Smooth muscle cell (in vitro differentiated cells): ENCODE measurements around the gene PLCXD1. TPM values are rescaled to one million over a fixed set of nuclear protein-coding genes. Genes with fewer than 3 reads are reported as not detected.
"Not testable (repeated sequence)": the region's sequence is repeated elsewhere in the genome, so short reads cannot be mapped to it uniquely, and the experiment has no call there.

ENCODE experiments used
- DNase-seq: peaks from one replicate; lab custom pipeline; 2025; ENCODE audit not compliant: unreplicated experiment; lab: John Stamatoyannopoulos, UW
- H2AFZ ChIP-seq: fragments of 200-600 bp; sonication (generic); 2 replicates; pipeline ENCODE4 v1.6.0; 2016; ENCODE audit warnings: antibody characterized with exemption, low read depth, mild to moderate bottlenecking
- H3F3A ChIP-seq: fragments of 200-600 bp; sonication (generic); 2 replicates; pipeline ENCODE4 v1.6.0; 2017; ENCODE audit warnings: antibody characterized with exemption, low read depth
- H3K27ac ChIP-seq: fragments of 200-600 bp; sonication (generic); 2 replicates; pipeline ENCODE4 v1.5.1; 2016; ENCODE audit warnings: low read depth, mild to moderate bottlenecking
- H3K27me3 ChIP-seq: fragments of 200-600 bp; sonication (generic); 2 replicates; pipeline ENCODE4 v1.6.1; 2016; ENCODE audit warnings: low read depth, mild to moderate bottlenecking
- H3K36me3 ChIP-seq: fragments of 200-600 bp; sonication (generic); 2 replicates; pipeline ENCODE4 v1.5.1; 2016; ENCODE audit warnings: low read depth
- H3K4me1 ChIP-seq: fragments of 200-600 bp; sonication (generic); 2 replicates; pipeline ENCODE4 v1.5.1; 2016; ENCODE audit warnings: low read depth
- H3K4me2 ChIP-seq: fragments of 200-600 bp; sonication (generic); 2 replicates; pipeline ENCODE4 v1.6.0; 2016; ENCODE audit warnings: mild to moderate bottlenecking
- H3K4me3 ChIP-seq: fragments of 200-600 bp; sonication (generic); 2 replicates; pipeline ENCODE4 v1.5.1; 2016; ENCODE audit warnings: mild to moderate bottlenecking
- H3K79me2 ChIP-seq: fragments of 200-600 bp; sonication (generic); 2 replicates; pipeline ENCODE4 v1.6.0; 2016; ENCODE audit warnings: low read depth, mild to moderate bottlenecking
- H3K9ac ChIP-seq: fragments of 200-600 bp; sonication (generic); 2 replicates; pipeline ENCODE4 v1.6.0; 2016; ENCODE audit warnings: low read depth
- H3K9me3 ChIP-seq: fragments of 200-600 bp; sonication (generic); replicated peaks from 2 replicates; pipeline ENCODE4 v1.5.1; 2016; ENCODE audit warnings: low read depth
- H4K20me1 ChIP-seq: fragments of 200-600 bp; sonication (generic); 2 replicates; pipeline ENCODE4 v1.6.0; 2016; ENCODE audit warnings: low read depth
- WGBS: methylation state at CpG from one replicate; pipeline ENCODE4 v1.1.7; 2016; ENCODE audit warnings: low lambda C conversion rate; 5-methylcytosine and 5-hydroxymethylcytosine counted together
- polyA plus RNA-seq: library from polyadenylated mRNA; unstranded; fragments of >200 nt; fragmentation: Nextera tagmentation; extraction: Ambion mirVana; gene quantifications from 2 replicates; pipeline ENCODE4 v1.2.1, GENCODE V29; 2016
- total RNA-seq: library from RNA; depleted of rRNA; stranded (reverse); fragments of >200 nt; gene quantifications from 2 replicates; pipeline ENCODE4 v1.2.3, GENCODE V29; 2014
- TF ChIP-seq, protein P1 (sequence below): fragments of 200-600 bp; sonication (generic); IDR thresholded peaks from 2 replicates; pipeline ENCODE4 v1.5.1; 2017; ENCODE audit warnings: borderline replicate concordance, mild to moderate bottlenecking, antibody characterized with exemption; ENCODE audit not compliant: insufficient read depth, poor library complexity, severe bottlenecking

PLCXD1 gene
- total and polyA plus RNA-seq, 2 experiments from 2014 or later: 7.0 to 14.0 TPM

DNA sequence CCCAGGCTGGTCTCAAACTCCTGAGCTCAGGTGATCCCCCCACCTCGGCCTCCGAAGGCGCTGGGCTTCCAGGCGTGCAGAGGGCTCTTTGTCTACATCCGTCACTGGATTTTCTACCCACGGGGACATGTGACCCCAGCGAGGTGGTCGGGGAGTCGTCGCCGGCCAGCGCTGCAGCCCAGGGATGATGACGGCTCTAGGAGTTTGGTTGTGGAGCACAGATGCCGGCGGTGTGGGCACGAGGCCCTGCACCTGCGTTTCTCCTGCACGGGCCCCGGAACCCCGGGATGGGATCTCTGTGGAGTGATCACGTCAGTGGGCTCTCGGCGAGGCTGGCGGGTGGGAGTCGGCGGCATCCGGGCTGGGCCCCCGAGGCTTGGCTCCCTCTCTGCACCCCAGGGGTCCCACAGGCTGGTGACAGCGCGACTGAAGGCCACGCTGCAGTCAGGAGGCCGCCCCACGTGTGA lies 46.5 kb downstream of the PLCXD1 start:
- DNase-seq: no peak
- 90% methylated on average over 28 of the region's 33 CpGs for WGBS
- no peaks in the 10 kb centered on the region for H3K36me3 ChIP-seq
- TF ChIP-seq, protein P1, sequence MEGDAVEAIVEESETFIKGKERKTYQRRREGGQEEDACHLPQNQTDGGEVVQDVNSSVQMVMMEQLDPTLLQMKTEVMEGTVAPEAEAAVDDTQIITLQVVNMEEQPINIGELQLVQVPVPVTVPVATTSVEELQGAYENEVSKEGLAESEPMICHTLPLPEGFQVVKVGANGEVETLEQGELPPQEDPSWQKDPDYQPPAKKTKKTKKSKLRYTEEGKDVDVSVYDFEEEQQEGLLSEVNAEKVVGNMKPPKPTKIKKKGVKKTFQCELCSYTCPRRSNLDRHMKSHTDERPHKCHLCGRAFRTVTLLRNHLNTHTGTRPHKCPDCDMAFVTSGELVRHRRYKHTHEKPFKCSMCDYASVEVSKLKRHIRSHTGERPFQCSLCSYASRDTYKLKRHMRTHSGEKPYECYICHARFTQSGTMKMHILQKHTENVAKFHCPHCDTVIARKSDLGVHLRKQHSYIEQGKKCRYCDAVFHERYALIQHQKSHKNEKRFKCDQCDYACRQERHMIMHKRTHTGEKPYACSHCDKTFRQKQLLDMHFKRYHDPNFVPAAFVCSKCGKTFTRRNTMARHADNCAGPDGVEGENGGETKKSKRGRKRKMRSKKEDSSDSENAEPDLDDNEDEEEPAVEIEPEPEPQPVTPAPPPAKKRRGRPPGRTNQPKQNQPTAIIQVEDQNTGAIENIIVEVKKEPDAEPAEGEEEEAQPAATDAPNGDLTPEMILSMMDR: no peak
- no peak overlapping the region for H3K4me3 ChIP-seq
- H3K27ac ChIP-seq: no peak overlapping the region
- no peaks in the 10 kb centered on the region for H3K79me2 ChIP-seq
- H3K4me1 ChIP-seq: peaks cover 3% of the 10 kb centered on the region
- no peak overlapping the region for H3K9ac ChIP-seq
- peaks cover 1% of the 10 kb centered on the region for H4K20me1 ChIP-seq
- no peak overlapping the region for H3K4me2 ChIP-seq
- no peaks in the 10 kb centered on the region for H3F3A ChIP-seq
- H2AFZ ChIP-seq: no peak overlapping the region
- no peaks in the 10 kb centered on the region for H3K9me3 ChIP-seq
- no peaks in the 10 kb centered on the region for H3K27me3 ChIP-seq

DNA sequence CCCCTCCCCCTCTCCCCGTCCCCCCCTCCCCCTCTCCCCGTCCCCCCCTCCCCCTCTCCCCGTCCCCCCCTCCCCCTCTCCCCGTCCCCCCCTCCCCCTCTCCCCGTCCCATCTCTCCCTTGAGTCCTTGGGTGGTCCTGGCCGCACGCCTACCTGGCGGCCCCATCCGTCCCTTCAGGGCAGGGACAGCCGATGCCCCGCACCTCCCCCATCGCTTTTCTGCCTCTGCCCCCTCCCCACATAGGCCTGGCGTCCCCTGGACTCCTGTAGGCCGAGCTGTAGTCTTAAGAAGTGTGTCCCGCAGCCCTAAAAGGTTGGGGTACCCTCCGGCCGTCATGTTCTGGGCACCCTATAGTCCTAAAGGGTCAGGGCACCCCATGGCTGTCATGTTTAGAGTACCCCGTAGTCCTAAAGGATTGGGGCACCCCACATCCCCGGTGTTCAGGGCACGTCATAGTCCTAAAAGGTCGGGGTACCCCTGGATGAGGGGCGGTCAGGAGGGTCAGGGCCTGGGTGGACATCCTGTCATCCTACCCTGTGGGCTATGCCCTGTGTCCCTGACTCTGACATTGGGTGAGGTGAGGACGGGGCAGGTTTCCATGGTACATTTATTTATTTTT lies 48.2 kb downstream of the PLCXD1 start:
- H3F3A ChIP-seq: no peaks in the 10 kb centered on the region
- H3K27me3 ChIP-seq: no peaks in the 10 kb centered on the region
- 91% methylated on average over 15 of the region's 23 CpGs for WGBS
- H3K79me2 ChIP-seq: no peaks in the 10 kb centered on the region
- no peak overlapping the region for H2AFZ ChIP-seq
- no peak for DNase-seq
- no peaks in the 10 kb centered on the region for H3K36me3 ChIP-seq
- no peaks in the 10 kb centered on the region for H3K9me3 ChIP-seq
- TF ChIP-seq, protein P1: no peak
- H3K4me2 ChIP-seq: no peak overlapping the region
- H3K4me3 ChIP-seq: no peak overlapping the region
- H3K9ac ChIP-seq: no peak overlapping the region
- H3K27ac ChIP-seq: no peak overlapping the region
- H4K20me1 ChIP-seq: no peaks in the 10 kb centered on the region
- peaks cover 3% of the 10 kb centered on the region for H3K4me1 ChIP-seq

DNA sequence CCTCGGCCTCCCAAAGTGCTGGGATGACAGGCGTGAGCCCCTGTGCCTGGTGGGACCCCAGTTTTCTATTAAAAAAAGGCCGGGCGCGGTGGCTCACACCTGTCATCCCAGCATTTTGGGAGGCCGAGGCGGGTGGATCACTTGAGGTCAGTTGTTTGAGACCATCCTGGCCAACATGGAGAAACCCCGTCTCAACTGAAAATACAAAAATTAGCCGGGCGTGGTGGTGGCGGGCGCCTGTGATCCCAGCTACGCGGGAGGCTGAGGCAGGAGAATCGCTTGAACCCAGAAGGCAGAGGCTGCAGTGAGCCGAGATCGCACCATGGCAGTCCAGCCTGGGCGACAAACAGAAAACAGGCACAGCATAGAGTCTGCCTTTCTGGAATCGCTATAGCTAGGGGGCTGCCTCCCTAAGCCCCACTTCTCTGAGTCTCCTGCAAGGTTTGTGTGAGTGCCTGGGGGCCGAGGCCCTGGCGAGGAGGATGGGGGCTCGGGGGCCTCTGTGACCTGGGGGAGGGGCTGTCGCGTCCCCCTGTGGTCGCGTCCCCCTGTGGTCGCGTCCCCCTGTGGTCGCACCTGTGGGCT lies 49.1 kb downstream of the PLCXD1 start:
- not testable (repeated sequence) for H4K20me1 ChIP-seq, DNase-seq, H3K9me3 ChIP-seq, H3K9ac ChIP-seq, H3K36me3 ChIP-seq, H3K79me2 ChIP-seq, H3F3A ChIP-seq, H3K4me1 ChIP-seq, H2AFZ ChIP-seq, H3K4me2 ChIP-seq, H3K4me3 ChIP-seq, H3K27ac ChIP-seq, H3K27me3 ChIP-seq
- WGBS: 93% methylated on average over 27 of the region's 29 CpGs

DNA sequence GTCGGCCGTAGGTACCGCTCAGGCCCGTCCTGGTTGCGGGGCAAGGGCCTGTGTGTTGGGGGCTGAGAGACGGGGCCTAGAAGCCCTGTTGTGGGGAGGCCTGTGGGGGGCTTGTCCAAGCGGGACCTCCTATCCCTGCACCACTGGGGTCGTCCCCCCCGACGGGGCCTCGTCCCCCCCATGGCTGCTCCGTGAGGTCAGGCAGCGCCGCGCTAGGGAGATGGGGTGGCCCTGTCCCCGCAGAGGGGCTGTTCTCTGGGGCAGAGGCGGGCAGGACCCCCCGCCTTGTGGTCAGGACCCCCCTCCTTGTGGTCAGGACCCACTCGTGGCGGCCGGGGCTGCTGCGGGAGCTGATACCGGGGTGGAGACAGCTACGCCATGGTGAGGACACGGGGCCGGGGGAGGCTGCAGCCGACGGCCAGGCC lies 49.6 kb downstream of the PLCXD1 start:
- H3K4me2 ChIP-seq: peak overlapping the region; percentile 69
- H3K9me3 ChIP-seq: no peaks in the 10 kb centered on the region

More for the DNA sequence above, 49.6 kb downstream of the PLCXD1 start:
- 55% methylated on average over 17 of the region's 28 CpGs for WGBS
- Histone ChIP-seq H4K20me1 (no peaks in the 10 kb centered on the region), H3K9ac (no peak overlapping the region), H2AFZ (no peak overlapping the region), H3K4me3 (no peak overlapping the region), H3K27ac (no peak overlapping the region), H3F3A (no peaks in the 10 kb centered on the region), H3K79me2 (no peaks in the 10 kb centered on the region), H3K27me3 (no peaks in the 10 kb centered on the region), H3K36me3 (no peaks in the 10 kb centered on the region), H3K4me1 (peaks cover 3% of the 10 kb centered on the region)
- TF ChIP-seq, protein P1: no peak
- no peak for DNase-seq
